PC-3 (cell line): ENCODE results near the gene MRPL37. TPM values are rescaled to one million over a fixed set of nuclear protein-coding genes. Genes with fewer than 3 reads are reported as not detected.

Experiments
- ATAC-seq: fragments of 200-7000 bp; cut with Tn5 transposase; 2 replicates; pipeline ENCODE4 v1.9.1; 2020; ENCODE audit warnings: mild to moderate bottlenecking, moderate library complexity
- BruUV-seq: library from RNA; stranded (reverse); fragments of 400-500 nt; replicated peaks from 2 replicates; lab custom pipeline; 2021; lab: Mats Ljungman, UMichigan
- CTCF ChIA-PET: fragments of 300-600 bp; sonication (Branson Sonifier 250); formaldehyde crosslinking; loops from one replicate; lab custom pipeline; 2022; ENCODE audit warnings: antibody characterized with exemption; lab: Charles Lee
- POLR2A ChIA-PET: fragments of 300-600 bp; sonication (Branson Sonifier 250); formaldehyde crosslinking; loops from one replicate; lab custom pipeline; 2022; ENCODE audit warnings: antibody characterized with exemption; ENCODE audit not compliant: unreplicated experiment; lab: Charles Lee
- DNase-seq: peaks from one replicate; pipeline ENCODE4 v3.0.0-alpha.2; 2015
- H2AFZ ChIP-seq: fragments of 300-600 bp; sonication (generic); 2 replicates; pipeline ENCODE4 v1.6.0; 2016; ENCODE audit warnings: antibody characterized with exemption, low read length
- H3F3A ChIP-seq: fragments of 300-600 bp; sonication (generic); one replicate; pipeline ENCODE4 v1.6.0; 2017; ENCODE audit warnings: antibody characterized with exemption, low read length, control low read depth, mild to moderate bottlenecking; ENCODE audit not compliant: unreplicated experiment
- H3K27ac ChIP-seq: fragments of 300-600 bp; sonication (generic); 2 replicates; pipeline ENCODE4 v1.5.1; 2016; ENCODE audit warnings: mild to moderate bottlenecking, low read length
- H3K27me3 ChIP-seq: fragments of 300-600 bp; sonication (generic); 2 replicates; pipeline ENCODE4 v1.6.1; 2016; ENCODE audit warnings: low read length, mixed read lengths
- H3K36me3 ChIP-seq: fragments of 300-600 bp; sonication (generic); 2 replicates; pipeline ENCODE4 v1.6.1; 2016; ENCODE audit warnings: low read depth, mixed run types, low read length, mixed read lengths
- H3K4me1 ChIP-seq: fragments of 300-600 bp; sonication (generic); 2 replicates; pipeline ENCODE4 v1.5.1; 2016; ENCODE audit warnings: low read length; ENCODE audit not compliant: insufficient read depth
- H3K4me2 ChIP-seq: fragments of 300-600 bp; sonication (generic); 2 replicates; pipeline ENCODE4 v1.6.0; 2016; ENCODE audit warnings: low read length
- H3K4me3 ChIP-seq: fragments of 300-600 bp; sonication (generic); 2 replicates; pipeline ENCODE4 v1.5.1; 2016; ENCODE audit warnings: mild to moderate bottlenecking, low read length, mixed read lengths
- H3K79me2 ChIP-seq: fragments of 300-600 bp; sonication (generic); 2 replicates; pipeline ENCODE4 v1.6.1; 2017; ENCODE audit warnings: low read length, mixed read lengths
- H3K9ac ChIP-seq: fragments of 300-600 bp; sonication (generic); 2 replicates; pipeline ENCODE4 v1.6.0; 2016; ENCODE audit warnings: mild to moderate bottlenecking, low read length
- H3K9me2 ChIP-seq: fragments of 300-600 bp; sonication (generic); replicated peaks from 2 replicates; pipeline ENCODE4 v1.6.1; 2016; ENCODE audit warnings: mixed run types, low read length, mixed read lengths
- H3K9me3 ChIP-seq: fragments of 300-600 bp; sonication (generic); 2 replicates; pipeline ENCODE4 v1.6.1; 2016; ENCODE audit warnings: low read length, mixed read lengths
- H4K20me1 ChIP-seq: fragments of 300-600 bp; sonication (generic); 2 replicates; pipeline ENCODE4 v1.6.1; 2016; ENCODE audit warnings: low read length, mixed read lengths
- CTCF ChIP-seq: fragments of 300-600 bp; sonication (generic); conservative IDR thresholded peaks from 2 replicates; pipeline ENCODE4 v1.5.1; 2017; ENCODE audit warnings: antibody characterized with exemption, low read depth, mild to moderate bottlenecking, low read length
- EZH2 ChIP-seq: fragments of 300-600 bp; sonication (generic); IDR thresholded peaks from one replicate; pipeline ENCODE4 v1.6.1; 2017; ENCODE audit warnings: antibody characterized with exemption, mild to moderate bottlenecking, low read length; ENCODE audit not compliant: unreplicated experiment
- EZH2phosphoT487 ChIP-seq: fragments of 300-600 bp; sonication (generic); IDR thresholded peaks from 2 replicates; pipeline ENCODE4 v1.6.1; 2018; ENCODE audit warnings: mild to moderate bottlenecking, antibody characterized with exemption, low read length, borderline replicate concordance
- intact Hi-C: fragments of 100-400 bp; cut with micrococcal nuclease; formaldehyde crosslinking; loops from 2 replicates; pipeline ENCODE4 v1.9.0; 2023
- total RNA-seq: library from RNA; depleted of rRNA; stranded (reverse); fragments of >200 nt; gene quantifications from 2 replicates; pipeline ENCODE4 v1.2.3, GENCODE V29; 2014; rRNA removed

The MRPL37 gene
- total RNA-seq, 1 experiment from 2014 or later, result 191 TPM

DNA sequence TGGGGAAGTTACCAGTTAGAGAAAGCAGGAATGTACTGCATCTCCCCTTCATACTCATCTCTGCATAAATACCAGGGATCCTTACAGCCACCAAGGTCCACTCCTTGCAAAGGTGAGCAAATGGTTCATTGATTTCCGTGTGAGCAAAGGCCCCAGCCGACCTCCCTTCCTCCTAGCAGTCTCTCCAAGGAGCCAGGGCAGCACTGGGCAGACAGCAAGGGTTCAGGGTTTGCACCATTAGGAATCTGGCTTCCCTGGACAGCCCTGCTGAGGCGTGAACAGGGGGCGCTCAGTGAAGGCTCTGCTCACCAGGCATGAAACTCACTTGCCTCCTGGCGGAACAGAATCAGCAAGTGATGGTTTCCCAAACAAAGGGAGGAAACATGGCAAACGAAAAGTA lies 65.7 kb downstream of the MRPL37 start:
- DNase-seq (no peak), ATAC-seq (no peak)
- no peaks in the 10 kb centered on the region for H3K4me1 ChIP-seq
- H3K9me3 ChIP-seq, result no peaks in the 10 kb centered on the region
- no peak overlapping the region for H3K4me2 ChIP-seq
- H3K4me3 ChIP-seq, result no peak overlapping the region
- H3K27me3 ChIP-seq, result no peaks in the 10 kb centered on the region
- intact Hi-C loops, result no loop called here
- no peaks in the 10 kb centered on the region for H3K79me2 ChIP-seq
- BruUV-seq, result no TSS peak
- CTCF ChIA-PET, result no interaction called here
- H4K20me1 ChIP-seq, result no peaks in the 10 kb centered on the region
- H2AFZ ChIP-seq, result no peak overlapping the region
- POLR2A ChIA-PET, result no interaction called here
- H3K9me2 ChIP-seq, result no peaks in the 10 kb centered on the region
- H3K27ac ChIP-seq, result no peak overlapping the region
- no peak overlapping the region for H3K9ac ChIP-seq
- no peaks in the 10 kb centered on the region for H3K36me3 ChIP-seq
- H3F3A ChIP-seq, result no peaks in the 10 kb centered on the region
- no peak for TF ChIP-seq CTCF
- TF ChIP-seq EZH2, result no peak
- no peak for TF ChIP-seq EZH2phosphoT487

DNA sequence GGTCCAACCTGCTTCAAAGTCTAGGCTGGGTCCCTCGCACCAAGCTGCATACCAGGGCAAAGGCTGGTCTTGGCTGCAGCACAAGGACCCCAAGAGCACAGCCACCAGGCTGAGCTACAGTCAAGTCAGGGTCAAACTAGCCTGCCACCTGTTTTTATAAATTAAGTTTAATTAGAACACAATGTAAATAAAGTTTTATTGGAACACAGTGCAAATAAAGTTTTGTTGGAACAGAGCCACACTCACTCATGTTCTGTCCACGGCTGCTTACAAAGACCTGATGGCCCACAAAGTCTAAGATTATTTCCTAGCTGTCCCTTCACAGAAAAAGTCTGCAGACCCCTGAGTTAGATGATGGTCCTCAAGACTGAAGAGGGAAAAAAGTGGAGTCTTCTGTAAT lies 66.2 kb downstream of the MRPL37 start:
- intact Hi-C loops, result no loop called here
- Histone ChIP-seq H3K4me3 (no peak overlapping the region), H3K9ac (no peak overlapping the region), H3F3A (no peaks in the 10 kb centered on the region), H3K27ac (no peak overlapping the region), H3K79me2 (no peaks in the 10 kb centered on the region), H3K9me2 (no peaks in the 10 kb centered on the region), H2AFZ (no peak overlapping the region), H3K9me3 (no peaks in the 10 kb centered on the region), H3K4me2 (no peak overlapping the region), H3K4me1 (no peaks in the 10 kb centered on the region), H4K20me1 (no peaks in the 10 kb centered on the region), H3K36me3 (no peaks in the 10 kb centered on the region), H3K27me3 (no peaks in the 10 kb centered on the region)
- BruUV-seq, result no TSS peak
- no peak for DNase-seq
- ChIA-PET POLR2A (no interaction called here), CTCF (no interaction called here)
- no peak for TF ChIP-seq CTCF
- no peak for TF ChIP-seq EZH2
- no peak for TF ChIP-seq EZH2phosphoT487
- no peak for ATAC-seq

DNA sequence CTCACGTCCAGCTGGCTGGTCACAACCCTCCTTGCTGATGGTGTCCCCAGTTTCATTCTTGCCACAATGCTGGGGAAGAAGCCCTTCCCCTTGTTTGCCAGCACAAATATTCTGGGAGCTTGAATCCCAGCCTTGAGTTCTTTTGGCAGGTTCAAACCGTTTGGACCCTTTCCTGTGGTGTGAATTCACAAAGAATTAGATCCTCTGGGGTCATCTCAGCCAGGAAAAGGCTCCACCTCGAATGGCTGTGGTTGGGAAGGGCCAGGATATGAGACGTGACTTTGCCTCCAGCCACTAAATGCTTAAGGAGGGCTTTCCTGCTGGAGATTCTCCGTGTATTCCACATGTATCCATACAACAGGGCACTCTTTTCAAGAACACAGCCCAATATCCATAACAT lies 66.9 kb downstream of the MRPL37 start:
- H4K20me1 ChIP-seq, result no peaks in the 10 kb centered on the region
- no peaks in the 10 kb centered on the region for H3K9me3 ChIP-seq

More for the DNA sequence above, 66.9 kb downstream of the MRPL37 start:
- Histone ChIP-seq H3F3A (no peaks in the 10 kb centered on the region), H3K9ac (no peak overlapping the region), H3K79me2 (no peaks in the 10 kb centered on the region), H2AFZ (no peak overlapping the region), H3K27ac (no peak overlapping the region), H3K4me2 (no peak overlapping the region), H3K27me3 (no peaks in the 10 kb centered on the region), H3K4me1 (no peaks in the 10 kb centered on the region), H3K4me3 (no peak overlapping the region), H3K36me3 (no peaks in the 10 kb centered on the region), H3K9me2 (no peaks in the 10 kb centered on the region)
- DNase-seq, result no peak
- ATAC-seq, result no peak
- ChIA-PET CTCF (no interaction called here), POLR2A (no interaction called here)
- intact Hi-C loops, result no loop called here
- BruUV-seq, result no TSS peak
- TF ChIP-seq EZH2phosphoT487 (no peak), EZH2 (no peak), CTCF (no peak)

Other genes with a start within 250 kb of the MRPL37 start
- not detected in 2 replicates for gene LDLRAD1, start 182.0 kb upstream of the MRPL37 start, total RNA-seq
- gene TMEM59, start 147.0 kb upstream of the MRPL37 start, total RNA-seq, result 71.5 and 133 TPM in 2 replicates
- gene TCEANC2, start 146.6 kb upstream of the MRPL37 start, total RNA-seq, result 4.2 and 7.7 TPM in 2 replicates
- gene CDCP2, start 47.2 kb upstream of the MRPL37 start, total RNA-seq, result 0.35 TPM in 1 of 2 replicates, not detected in the other
- 3.6 and 11.9 TPM in 2 replicates for gene CYB5RL, start 137 bp upstream of the MRPL37 start, total RNA-seq
- 13.0 and 15.0 TPM in 2 replicates for gene SSBP3, start 206.2 kb downstream of the MRPL37 start, total RNA-seq